HL-60/S4 (cell line): ENCODE data around the gene CFDP1.

Source experiments
- in situ Hi-C: fragments of 300-500 bp; cut with MboI; formaldehyde crosslinking; loops from 2 replicates; pipeline ENCODE4 v1.14.3; 2022; ENCODE audit warnings: low sequenced_read_pairs

Gene CFDP1

DNA sequence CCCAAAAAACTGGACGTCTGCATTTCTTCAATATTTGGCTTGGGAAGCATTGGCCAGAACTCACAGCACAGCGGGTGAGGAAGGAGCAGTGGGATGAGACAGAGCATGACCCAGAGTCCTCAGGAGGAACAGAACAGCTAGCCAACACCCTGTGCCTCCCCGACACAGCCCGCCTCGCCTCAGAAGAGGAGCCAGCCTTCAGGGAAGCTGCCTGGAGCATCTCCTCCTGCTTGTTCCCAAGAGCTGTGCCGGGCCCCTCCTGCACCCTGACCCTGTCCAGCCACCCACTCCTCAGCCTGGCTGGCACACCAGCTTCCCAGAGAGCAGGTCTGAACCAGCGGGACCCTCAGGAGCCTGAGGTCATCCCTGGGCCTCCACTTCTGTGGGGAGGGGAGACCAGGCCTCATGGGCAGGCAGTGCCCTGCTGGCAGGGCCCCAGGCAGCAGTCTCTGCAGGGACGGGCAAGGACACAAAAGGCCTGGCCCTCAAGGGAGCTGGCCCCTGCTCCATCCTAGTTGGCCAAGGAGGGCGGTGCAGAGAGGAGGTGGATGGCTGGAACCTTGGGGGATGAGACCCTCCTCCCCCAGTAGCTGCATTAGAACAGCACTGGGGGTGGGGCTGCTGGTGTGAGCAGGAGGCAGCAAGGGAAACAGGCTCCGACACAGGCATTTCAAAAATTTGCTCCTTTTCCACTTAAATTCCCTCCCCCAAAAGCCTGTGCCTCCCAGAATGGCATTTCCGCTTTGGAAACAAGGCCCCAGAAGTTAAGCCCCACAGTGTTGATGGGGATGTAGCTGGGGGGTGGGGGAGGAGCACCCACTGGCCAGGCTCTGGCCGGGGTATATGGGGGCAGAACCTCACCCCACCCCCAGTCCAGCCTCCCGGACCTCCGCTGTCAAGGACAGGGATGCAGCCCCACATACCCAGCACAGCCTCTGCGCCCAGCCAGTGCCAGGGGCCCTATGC is 180.1 kb downstream of the CFDP1 start:
- in situ Hi-C loops, result no loop called here

DNA sequence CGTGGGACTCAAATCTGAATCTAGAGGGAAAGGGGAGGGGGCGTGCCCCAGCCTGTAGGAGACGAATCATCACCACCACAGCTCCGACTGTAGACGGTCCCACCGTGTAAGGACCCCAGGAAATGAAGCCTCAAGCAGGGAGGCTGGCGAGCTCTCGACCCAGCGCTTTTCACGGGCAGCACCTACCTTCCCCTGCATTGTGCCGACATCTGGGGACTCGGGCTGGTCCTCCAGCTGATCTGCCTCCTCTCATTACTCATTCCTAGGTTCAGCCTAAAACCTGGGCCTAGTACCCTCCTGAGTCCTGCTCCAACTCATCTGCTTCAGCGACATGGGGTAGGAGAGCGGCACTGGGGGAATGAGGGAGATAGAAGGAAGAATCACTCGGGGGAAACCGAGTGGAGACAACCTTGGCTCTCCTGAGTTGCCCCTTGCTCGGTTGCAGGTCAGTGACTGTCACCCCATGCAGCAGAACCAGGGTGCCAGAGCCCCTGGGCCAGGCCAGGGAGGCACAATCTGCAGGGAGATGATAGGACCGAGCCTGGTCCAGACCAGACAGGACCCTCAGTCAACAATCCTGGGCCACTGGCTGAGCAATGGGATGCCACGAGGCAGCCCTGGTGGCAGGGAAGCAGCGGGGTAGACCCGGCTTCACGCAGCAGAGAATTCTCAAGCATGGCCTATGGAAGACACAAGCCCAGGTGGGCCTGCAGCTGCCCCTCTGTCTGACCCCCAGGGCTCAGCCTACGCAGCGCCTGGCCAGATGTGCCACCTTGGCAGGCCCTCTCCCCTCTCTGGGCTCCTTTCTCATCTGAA is 181.0 kb downstream of the CFDP1 start:
- in situ Hi-C loops, result no loop called here

DNA sequence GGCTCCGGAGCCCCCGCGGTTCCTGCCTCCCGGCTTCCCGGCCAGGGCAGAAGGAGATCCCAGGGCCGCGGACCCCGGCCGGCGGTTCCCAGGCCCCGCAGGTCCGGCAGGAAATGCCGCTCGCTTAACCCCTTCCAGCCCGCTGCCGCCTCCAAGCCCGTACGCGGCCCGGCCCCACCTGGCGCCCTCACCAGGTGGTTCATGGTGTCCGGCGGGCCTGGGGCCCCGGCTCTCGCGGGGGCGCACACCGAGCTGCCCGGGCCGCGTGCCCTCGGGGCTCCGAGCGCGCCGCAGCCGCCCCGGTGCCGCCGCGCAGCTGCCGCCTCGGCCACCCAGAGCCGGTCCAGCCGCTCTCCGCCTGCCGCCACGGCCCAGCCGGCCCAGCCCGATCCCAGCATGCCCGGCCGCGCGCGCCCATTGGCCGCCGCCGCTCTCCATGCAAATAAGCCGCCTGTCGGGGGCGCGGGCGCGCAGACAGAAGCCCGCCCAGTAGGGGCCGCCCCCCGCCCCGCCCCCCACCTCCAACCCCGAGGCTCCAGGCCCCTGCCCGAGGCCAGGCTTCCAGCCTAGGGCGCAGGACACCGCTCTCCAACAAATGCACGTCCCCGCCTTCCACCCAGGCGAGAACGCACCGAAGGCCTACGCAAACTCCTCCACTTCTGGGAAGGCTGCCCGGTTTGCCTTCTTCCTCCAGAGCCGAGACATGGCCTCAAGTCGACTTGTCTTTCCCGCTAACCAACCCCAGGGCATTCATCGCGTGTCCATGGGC is 181.8 kb downstream of the CFDP1 start, which contains the start of gene BCAR1:
BCAR1 (minus strand) TSS at position 345 of the 769 bp plus-strand sequence; CDS start at position 203, 142 bp downstream.
- in situ Hi-C loops, result no loop called here

DNA sequence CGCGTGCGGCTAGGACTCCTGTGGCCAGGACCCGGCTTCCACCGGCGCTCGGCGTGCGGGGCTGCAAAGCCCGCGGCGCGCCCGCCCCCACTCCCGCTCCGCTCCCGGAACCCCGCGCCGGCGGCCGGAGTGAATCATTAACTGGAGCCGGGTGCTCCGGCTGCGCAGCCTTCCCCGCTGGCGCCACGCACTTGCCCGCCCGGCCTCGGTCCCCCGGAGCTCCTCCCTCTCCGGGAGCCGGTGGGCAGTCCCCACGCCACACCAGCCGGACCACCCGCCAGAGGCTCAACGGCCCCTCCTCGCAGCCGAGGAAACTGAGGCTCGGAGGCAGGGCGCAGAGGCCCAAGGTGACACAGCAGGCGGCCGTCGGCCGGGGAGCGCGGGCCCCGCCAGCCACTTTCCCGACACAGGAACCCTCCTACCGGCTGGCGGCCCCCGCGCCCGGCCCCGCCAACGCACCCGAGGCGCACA is 182.5 kb downstream of the CFDP1 start:
- in situ Hi-C loops, result no loop called here

DNA sequence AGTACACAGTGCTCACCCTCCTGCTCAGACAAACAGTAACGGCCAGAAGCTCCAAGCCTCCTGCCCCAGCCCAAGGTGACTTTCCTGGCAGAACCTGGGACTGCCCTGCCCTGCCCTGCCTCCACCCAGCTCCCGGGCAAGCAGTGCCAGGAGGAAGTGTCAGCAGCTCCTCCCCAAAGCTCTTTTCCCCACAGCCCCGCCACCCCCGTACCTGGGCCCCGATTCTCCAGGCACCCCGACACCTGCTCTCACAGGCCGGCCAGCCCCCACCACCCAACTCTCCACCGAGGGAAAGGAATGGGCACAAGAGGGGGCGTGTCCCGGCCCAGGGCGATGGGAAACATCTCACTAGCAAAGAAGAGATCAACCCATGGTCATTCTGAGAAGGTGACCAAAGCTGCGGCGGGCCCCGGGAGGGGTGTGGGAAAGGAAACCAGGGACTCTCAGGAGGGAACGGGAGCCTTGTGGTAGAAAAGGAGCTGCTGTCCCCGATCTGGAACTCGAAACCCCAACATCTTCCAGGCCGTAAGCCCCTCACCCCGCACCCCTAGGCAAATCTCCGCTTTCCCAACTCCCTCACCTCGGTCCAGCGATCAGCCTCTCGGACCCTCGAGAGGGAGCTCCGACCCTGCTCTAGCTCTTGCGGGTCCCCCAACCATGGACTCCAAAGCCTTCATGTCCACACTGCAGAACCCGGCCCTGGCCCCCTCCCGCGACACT is 183.1 kb downstream of the CFDP1 start:
- in situ Hi-C loops, result no loop called here

DNA sequence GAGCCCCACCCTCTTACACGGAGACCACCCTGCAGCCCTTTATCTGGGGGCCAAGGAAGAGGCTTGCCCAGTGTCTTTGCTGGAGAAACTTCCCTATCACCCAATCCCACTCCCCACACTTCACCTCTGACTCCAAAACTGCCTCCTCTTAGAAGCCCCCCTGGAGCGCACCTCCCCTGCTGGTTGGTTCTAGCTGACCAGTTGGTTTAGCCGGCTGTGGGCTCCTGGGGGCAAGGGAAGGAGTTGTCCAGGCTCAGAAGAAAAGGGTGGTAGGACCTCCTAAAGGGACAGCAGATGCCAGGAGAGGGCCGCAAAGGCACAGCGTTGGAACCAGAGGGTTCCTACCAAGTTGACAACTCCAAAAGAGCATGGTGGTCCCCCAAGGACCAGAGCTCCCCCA is 183.9 kb downstream of the CFDP1 start:
- in situ Hi-C loops, result no loop called here

DNA sequence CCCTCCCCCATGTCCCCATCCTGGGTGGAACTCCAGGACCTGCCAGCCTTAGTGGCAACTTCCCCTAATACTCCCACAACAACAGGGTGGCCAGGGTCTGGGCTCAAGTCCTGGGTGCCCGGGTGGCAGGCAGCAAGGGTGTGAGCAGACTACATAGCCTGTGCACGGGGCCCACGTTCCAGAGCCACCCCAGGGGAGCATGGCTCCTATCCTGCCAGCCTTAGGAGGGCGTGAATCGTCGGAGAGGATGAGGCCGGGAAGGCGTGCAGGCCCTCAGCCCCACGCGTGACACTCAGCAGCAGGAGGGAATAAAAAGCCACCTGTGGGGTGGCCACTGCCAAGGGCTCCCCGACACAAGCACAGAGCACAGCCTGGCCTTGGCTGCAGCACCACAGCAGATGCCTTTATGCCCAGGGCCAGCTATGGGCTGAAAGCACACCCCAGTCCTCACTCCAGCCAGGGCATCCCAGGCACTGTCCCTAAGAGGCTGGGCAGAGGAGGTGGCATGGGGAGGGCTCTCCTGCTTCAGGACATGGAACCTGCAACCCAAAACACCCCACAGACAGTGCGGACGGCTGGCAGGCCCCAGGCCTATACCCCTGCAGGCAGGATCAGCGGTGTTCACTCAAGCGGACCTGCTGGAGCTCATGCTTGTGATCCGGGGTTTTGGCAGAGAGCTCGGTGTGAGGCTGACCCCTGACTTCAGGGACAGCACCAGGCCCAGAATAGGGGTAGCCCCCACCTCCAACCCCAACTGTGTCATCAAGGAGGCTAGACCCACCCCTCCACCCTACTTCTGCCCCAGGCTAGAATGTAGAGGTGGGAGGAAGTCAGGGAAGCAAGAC is 184.5 kb downstream of the CFDP1 start:
- in situ Hi-C loops, result no loop called here

DNA sequence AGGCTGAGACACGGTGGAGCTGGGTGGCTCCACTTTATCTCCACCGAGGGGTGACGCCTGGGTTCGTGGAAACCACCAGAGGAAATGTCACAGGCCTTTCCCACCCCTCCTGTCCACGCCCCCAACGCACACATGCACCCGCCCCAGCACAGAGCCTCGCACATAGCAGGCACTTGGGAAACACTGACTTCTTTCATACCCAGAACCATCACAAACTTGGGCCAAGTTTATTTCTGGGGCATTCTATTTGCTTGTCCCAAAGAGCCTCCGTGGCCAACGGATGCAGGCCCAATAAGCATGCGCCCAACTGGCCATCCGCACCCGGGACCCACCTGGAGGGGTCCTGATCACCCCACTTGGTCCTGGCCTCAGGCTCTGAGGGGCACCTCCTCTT is 185.2 kb downstream of the CFDP1 start:
- in situ Hi-C loops, result no loop called here

DNA sequence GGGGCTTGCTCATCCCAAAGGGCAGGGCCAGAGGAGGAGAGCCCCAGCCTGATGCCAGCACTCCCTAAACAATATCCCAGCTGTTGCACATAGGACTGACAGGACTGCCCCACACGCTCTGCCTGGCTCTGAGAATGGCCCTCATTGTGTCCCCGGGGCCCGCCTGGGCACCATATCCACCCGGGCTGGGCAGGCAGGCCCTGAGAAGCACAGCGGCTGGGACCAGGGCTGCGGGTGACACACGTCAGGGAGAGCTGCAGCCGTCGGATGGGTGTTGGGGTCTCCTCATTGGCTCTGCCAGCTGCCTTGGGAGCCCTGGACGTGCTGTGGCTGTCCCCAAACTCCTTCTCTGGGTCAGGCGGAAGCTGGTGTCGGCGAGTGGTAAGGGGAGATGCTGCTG is 186.1 kb downstream of the CFDP1 start:
- in situ Hi-C loops, result no loop called here

DNA sequence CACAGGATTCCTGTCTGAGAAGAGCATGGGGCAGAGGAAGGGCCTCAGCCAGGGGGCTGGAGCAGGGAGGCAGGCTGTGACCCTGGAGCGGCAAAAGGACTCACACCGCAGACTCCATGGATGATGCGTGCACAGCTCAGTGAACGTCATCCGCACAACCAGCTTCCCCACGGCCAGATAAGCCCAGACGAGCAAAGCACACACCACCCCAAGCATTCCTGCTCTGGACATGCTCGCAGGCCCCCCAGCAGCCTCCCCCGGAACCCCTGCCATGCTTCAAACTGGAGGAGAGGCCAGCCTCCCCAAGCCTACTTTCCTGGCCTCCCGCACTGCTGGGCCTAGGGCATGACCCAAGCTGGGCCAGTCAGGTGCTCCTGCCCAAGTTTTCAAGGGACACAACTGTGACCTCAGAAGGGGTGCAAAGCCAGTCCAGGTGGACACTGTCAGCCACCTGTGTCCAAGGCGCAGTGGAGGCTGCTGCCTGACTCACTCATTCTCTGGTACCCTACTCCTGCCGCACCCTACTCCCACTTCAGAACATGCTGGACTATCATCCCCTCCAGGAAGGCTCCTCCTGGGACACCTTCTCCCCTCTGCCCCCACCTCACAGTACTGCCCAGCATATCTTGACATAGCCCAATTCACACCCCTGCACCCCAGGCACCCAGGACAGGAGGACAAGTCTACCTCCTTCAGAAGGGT is 186.6 kb downstream of the CFDP1 start:
- in situ Hi-C loops, result no loop called here

DNA sequence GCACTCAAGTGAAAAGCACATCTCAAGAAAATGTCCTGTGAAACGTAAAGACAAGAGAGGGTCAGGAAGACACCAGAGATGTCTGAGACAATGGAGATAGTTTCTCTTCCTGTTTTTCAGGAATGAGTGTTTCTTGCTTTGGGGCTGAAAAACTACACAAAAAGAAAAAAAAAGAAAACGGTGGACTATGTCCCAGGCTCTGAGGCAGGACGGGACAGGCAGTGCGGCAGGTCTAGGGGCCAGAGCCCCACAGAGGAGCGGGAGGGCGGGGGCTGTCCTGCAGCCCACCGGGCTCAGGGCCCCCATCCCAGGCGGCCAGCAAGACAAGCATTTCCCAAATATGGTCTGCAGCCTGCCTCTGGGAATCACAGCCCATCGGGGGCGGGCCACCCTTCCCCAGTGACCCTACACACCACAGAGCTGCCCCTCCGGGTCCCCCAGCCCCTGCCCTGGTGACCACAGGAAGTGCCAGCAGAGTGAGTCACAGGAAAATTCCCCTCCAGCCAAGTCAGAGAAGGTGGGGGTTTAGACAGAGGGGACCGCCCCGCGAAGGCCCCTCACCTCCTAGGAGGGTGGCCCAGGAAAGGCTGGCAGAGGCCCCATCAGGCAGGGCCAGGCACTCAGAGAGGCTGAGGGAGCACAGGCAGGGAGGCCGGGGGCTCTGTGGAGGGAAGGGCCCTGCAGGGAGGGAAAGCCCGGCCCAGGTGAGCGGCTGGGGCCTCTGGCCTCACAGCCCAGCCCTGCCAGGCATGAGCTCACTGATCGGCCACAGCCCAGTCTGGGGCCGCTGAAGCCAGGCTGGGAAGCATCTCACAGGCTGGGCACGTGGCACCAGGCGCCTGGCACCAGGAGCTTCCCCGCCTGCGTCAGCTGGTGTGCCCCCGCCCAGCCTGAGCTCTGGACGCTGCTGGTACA is 188.2 kb downstream of the CFDP1 start:
- in situ Hi-C loops, result no loop called here

DNA sequence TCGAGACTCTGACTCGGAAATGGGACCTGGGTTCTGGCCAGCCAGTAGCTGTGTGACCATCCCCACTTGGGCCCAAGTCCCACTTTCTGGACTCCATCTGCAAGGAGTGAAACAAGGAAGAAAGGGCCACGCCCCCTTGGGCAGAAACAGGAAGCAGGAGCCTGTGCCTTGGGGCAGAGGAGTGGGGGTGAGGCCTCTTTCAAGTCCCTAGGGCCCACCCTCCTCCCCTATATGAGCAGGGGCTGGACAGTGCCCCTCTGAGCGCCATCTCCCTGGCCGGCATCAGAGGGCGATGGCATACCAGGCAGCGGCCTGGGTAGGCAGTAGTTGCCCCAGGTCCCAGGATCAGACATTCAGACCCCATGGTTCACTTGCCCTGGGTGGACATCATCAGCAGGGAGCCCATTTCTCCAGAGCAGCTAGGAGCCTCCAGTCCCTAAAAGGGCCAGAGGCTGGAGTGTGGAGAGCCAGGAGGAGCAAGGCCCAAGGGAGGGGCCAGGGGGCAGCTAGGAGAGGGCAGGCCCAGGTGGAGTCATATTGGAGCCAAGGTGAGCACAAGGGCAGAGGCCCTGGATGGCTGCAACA is 189.0 kb downstream of the CFDP1 start:
- in situ Hi-C loops, result no loop called here
